ENCODE measurements around the gene C8B. TPM values are rescaled to one million over a fixed set of nuclear protein-coding genes. Genes with fewer than 3 reads are reported as not detected.

C8B gene
- total and polyA plus RNA-seq, 2 of the 13 experiments (the other 11 are each of a cell fraction or from before 2014, with no cell fraction given): 8.4 to 11.3 TPM

DNA sequence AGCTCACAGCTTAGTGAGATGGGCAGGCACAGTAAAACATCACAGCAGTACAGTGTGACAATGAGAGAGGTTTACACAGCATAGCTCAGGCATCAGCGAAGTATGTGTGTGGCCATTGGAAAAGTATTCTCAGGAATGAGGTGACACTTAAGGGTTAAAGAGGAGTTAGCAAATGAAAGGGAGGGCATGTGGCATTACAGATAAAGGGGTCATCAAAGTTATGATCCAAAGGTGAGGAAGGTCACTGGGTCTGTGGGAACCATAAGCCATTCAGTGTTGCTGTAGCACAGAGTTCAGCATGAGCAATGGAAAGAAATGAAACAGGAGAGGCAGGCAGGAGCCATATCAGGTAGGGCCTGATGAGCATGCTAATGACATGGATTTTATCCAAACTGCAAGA, 4.5 kb upstream of the C8B start:
- Histone ChIP-seq H3K4me3 (replicated peaks in 1 of 3; ENCODE audit: insufficient read depth in 1 of 3, low read depth in 2 of 3, low read length in 3 of 3) (no peak overlapping the region), H3K79me2 (ENCODE audit: insufficient read depth, low read length) (no peaks in the 10 kb centered on the region), H3K27me3 (ENCODE audit: control insufficient read depth in 1 of 2, insufficient read depth in 2 of 2, low read length in 2 of 2) (no peaks in the 10 kb centered on the region), H3K4me1 (ENCODE audit: insufficient read depth, low read length) (peaks cover 67% of the 10 kb centered on the region), H3K4me2 (ENCODE audit: low read depth, low read length) (no peak overlapping the region; the same call in 1 of the 2 replicates), H4K20me1 (ENCODE audit: insufficient read depth, low read length) (no peaks in the 10 kb centered on the region), H3K9ac (ENCODE audit: insufficient read depth, low read depth, low read length) (no peak overlapping the region), H2AFZ (ENCODE audit: low read length) (no peak overlapping the region), H3K9me3 (ENCODE audit: low read length) (no peaks in the 10 kb centered on the region), H3K36me3 (replicated peaks in 1 of 2; ENCODE audit: control insufficient read depth in 1 of 2, insufficient read depth in 2 of 2, low read length in 2 of 2) (no peaks in the 10 kb centered on the region), H3K27ac (ENCODE audit: extremely low read length, insufficient read depth, low read length) (no peak overlapping the region)
- peak; percentile 51 for DNase-seq (ENCODE audit: low spot score)
- peak; percentile 78 for FAIRE-seq
- no peak for ATAC-seq
- in situ Hi-C loops (cut with HindIII; ENCODE audit: extremely low pct_ligation_motif_present, low pct_unique_long_range_greater_than_20kb): no loop called here
- CTCF ChIA-PET (ENCODE audit: low intra/inter-chr PET ratio, low total read pairs): no interaction called here
- POLR2A ChIA-PET: interaction anchor here (0.7 kb wide), 1 partner anchor 138 kb away, joined by 4 read pairs; no protein-coding TSS in a partner anchor
- intact Hi-C loops (cut with micrococcal nuclease; ENCODE audit: unreplicated experiment): no loop called here
- BruUV-seq (replicated peaks): no TSS peak
- 93% methylated on average over 1 of the region's 1 CpG for WGBS (ENCODE audit: low lambda C conversion rate)
- TF ChIP-seq ZNF274 (CRISPR knock-in tag; IDR thresholded peaks at IDR 0.05) (no peak), ZNF34 (CRISPR knock-in tag; IDR thresholded peaks at IDR 0.05; ENCODE audit: borderline replicate concordance) (no peak), ZNF569 (CRISPR knock-in tag; IDR thresholded peaks at IDR 0.05; ENCODE audit: borderline replicate concordance) (no peak), PREB (CRISPR knock-in tag; IDR thresholded peaks at IDR 0.05) (no peak), KDM5A (IDR thresholded peaks at IDR 0.05; ENCODE audit: borderline replicate concordance, low read length) (no peak), NR2F6 (IDR thresholded peaks at IDR 0.05) (peak; percentile 52; the same call in 1 of the 2 replicates), NR2F6 (CRISPR knock-in tag; IDR thresholded peaks at IDR 0.05) (no peak), RORA (CRISPR knock-in tag; IDR thresholded peaks at IDR 0.05) (no peak), ZSCAN29 (CRISPR knock-in tag; conservative IDR thresholded peaks at IDR 0.05) (no peak), ZMYM3 (CRISPR knock-in tag; IDR thresholded peaks at IDR 0.05) (peak; percentile 33; the same call in 1 of the 2 replicates), ZNF281 (CRISPR knock-in tag; IDR thresholded peaks at IDR 0.05; ENCODE audit: borderline replicate concordance) (no peak), SRF (IDR thresholded peaks at IDR 0.05; ENCODE audit: low read depth, low read length) (no peak), REXO4 (CRISPR knock-in tag; IDR thresholded peaks at IDR 0.05; ENCODE audit: borderline replicate concordance) (no peak), NR2F2 (IDR thresholded peaks at IDR 0.05; ENCODE audit: borderline replicate concordance, low read depth) (peak; percentile 67; the same call in 1 of the 2 replicates), ZNF580 (CRISPR knock-in tag; IDR thresholded peaks at IDR 0.05; ENCODE audit: borderline replicate concordance, low read depth) (no peak), ZNF652 (CRISPR knock-in tag; IDR thresholded peaks at IDR 0.05; ENCODE audit: borderline replicate concordance, low read depth) (peak; percentile 73), EP300 (IDR thresholded peaks at IDR 0.05; ENCODE audit: low read depth in 2 of 2, low read length in 2 of 2) (peak in 1 of 2 experiments; percentile 37; a peak in 1 of 4 replicates), EP300 (CRISPR knock-in tag; IDR thresholded peaks at IDR 0.05; ENCODE audit: borderline replicate concordance) (no peak), ZBTB39 (CRISPR knock-in tag; IDR thresholded peaks at IDR 0.05) (no peak), ZNF232 (CRISPR knock-in tag; IDR thresholded peaks at IDR 0.05; ENCODE audit: borderline replicate concordance) (no peak), ZFAT (CRISPR knock-in tag; conservative IDR thresholded peaks at IDR 0.05) (no peak)

Data from HepG2 (cell line).